WTC11 (cell line): ENCODE results near the gene TTC33. TPM values are rescaled to one million over a fixed set of nuclear protein-coding genes. Genes with fewer than 3 reads are reported as not detected.

Experiments used
- ATAC-seq: fragments of 200-7000 bp; cut with Tn5 transposase; 2 replicates; pipeline ENCODE4 v1.10.0; 2021; ENCODE audit warnings: mild to moderate bottlenecking, moderate library complexity
- CTCF ChIA-PET: fragments of 300-600 bp; sonication (Branson Sonifier 250); formaldehyde crosslinking; loops from one replicate; lab custom pipeline; 2021; ENCODE audit warnings: antibody characterized with exemption; lab: Charles Lee
- POLR2A ChIA-PET: fragments of 350-600 bp; sonication (Branson Sonifier 250); formaldehyde crosslinking; loops from one replicate; lab custom pipeline; 2021; ENCODE audit warnings: antibody characterized with exemption; lab: Charles Lee
- DNase-seq: peaks from one replicate; pipeline ENCODE4 v3.0.0; 2021; ENCODE audit warnings: low spot score
- H3K27ac Mint-ChIP-seq: 2 replicates; pipeline ENCODE4 v1.8.0; 2021; ENCODE audit warnings: mixed read lengths
- H3K27me3 Mint-ChIP-seq: 2 replicates; pipeline ENCODE4 v1.8.0; 2021; ENCODE audit warnings: low read depth, mild to moderate bottlenecking, moderate library complexity, mixed read lengths
- H3K36me3 Mint-ChIP-seq: 2 replicates; pipeline ENCODE4 v1.8.0; 2021; ENCODE audit warnings: mixed read lengths
- H3K4me1 Mint-ChIP-seq: 2 replicates; pipeline ENCODE4 v1.8.0; 2022; ENCODE audit warnings: mixed read lengths
- H3K4me3 Mint-ChIP-seq: 2 replicates; pipeline ENCODE4 v1.8.0; 2021; ENCODE audit warnings: mild to moderate bottlenecking, moderate library complexity, mixed read lengths
- H3K9me3 Mint-ChIP-seq: 2 replicates; pipeline ENCODE4 v1.8.0; 2021; ENCODE audit warnings: mixed read lengths
- CDX4 ChIP-seq: fragments of 250-450 bp; sonication (Bioruptor Pico); IDR thresholded peaks from 2 replicates; pipeline ENCODE4 v1.9.0; 2021; ENCODE audit warnings: moderate library complexity, mild to moderate bottlenecking, inconsistent platforms, borderline replicate concordance
- E2F1 ChIP-seq: sonication (generic); formaldehyde crosslinking; IDR thresholded peaks from 2 replicates; pipeline ENCODE4 v1.8.0; 2022; ENCODE audit warnings: mild to moderate bottlenecking, missing genetic modification reagents
- E2F5 ChIP-seq: sonication (generic); formaldehyde crosslinking; IDR thresholded peaks from 2 replicates; pipeline ENCODE4 v1.8.1; 2022; ENCODE audit warnings: mild to moderate bottlenecking, moderate library complexity, missing genetic modification reagents
- EMX1 ChIP-seq: fragments of 250-450 bp; sonication (Bioruptor Pico); IDR thresholded peaks from 2 replicates; pipeline ENCODE4 v1.8.0; 2021; ENCODE audit warnings: mild to moderate bottlenecking
- FOXJ3 ChIP-seq: sonication (generic); formaldehyde crosslinking; IDR thresholded peaks from 2 replicates; pipeline ENCODE4 v1.9.0; 2021; ENCODE audit warnings: missing genetic modification reagents, mild to moderate bottlenecking, borderline replicate concordance
- FOXK1 ChIP-seq: sonication (generic); formaldehyde crosslinking; IDR thresholded peaks from 2 replicates; pipeline ENCODE4 v1.8.0; 2022; ENCODE audit warnings: mild to moderate bottlenecking, moderate library complexity, missing genetic modification reagents
- HMGA2 ChIP-seq: fragments of 250-450 bp; sonication (Bioruptor Pico); IDR thresholded peaks from 2 replicates; pipeline ENCODE4 v1.4.0; 2021; ENCODE audit warnings: mild to moderate bottlenecking, moderate library complexity
- IRF2 ChIP-seq: sonication (generic); formaldehyde crosslinking; IDR thresholded peaks from 2 replicates; pipeline ENCODE4 v1.8.0; 2022; ENCODE audit warnings: low read depth, missing genetic modification reagents, borderline replicate concordance
- KAT7 ChIP-seq: sonication (generic); formaldehyde crosslinking; IDR thresholded peaks from 2 replicates; pipeline ENCODE4 v1.8.1; 2023; ENCODE audit warnings: missing genetic modification reagents, mild to moderate bottlenecking, borderline replicate concordance
- MYBL2 ChIP-seq: sonication (generic); formaldehyde crosslinking; IDR thresholded peaks from 2 replicates; pipeline ENCODE4 v1.8.1; 2023; ENCODE audit warnings: mild to moderate bottlenecking, moderate library complexity, missing genetic modification reagents
- NFYB ChIP-seq: sonication (generic); formaldehyde crosslinking; conservative IDR thresholded peaks from 2 replicates; pipeline ENCODE4 v1.8.0; 2022; ENCODE audit warnings: low read depth, missing genetic modification reagents
- NR1H2 ChIP-seq: sonication (generic); formaldehyde crosslinking; IDR thresholded peaks from 2 replicates; pipeline ENCODE4 v1.9.0; 2021; ENCODE audit warnings: mild to moderate bottlenecking, moderate library complexity, missing genetic modification reagents
- SMAD4 ChIP-seq: sonication (generic); formaldehyde crosslinking; IDR thresholded peaks from 2 replicates; pipeline ENCODE4 v1.8.0; 2022; ENCODE audit warnings: mild to moderate bottlenecking, missing genetic modification reagents
- SP1 ChIP-seq: sonication (generic); formaldehyde crosslinking; conservative IDR thresholded peaks from 2 replicates; pipeline ENCODE4 v1.8.1; 2022; ENCODE audit warnings: missing genetic modification reagents
- ZNF219 ChIP-seq: sonication (generic); formaldehyde crosslinking; IDR thresholded peaks from 2 replicates; pipeline ENCODE4 v1.8.0; 2023; ENCODE audit warnings: missing genetic modification reagents, mild to moderate bottlenecking, borderline replicate concordance
- ZNF317 ChIP-seq: sonication (generic); formaldehyde crosslinking; IDR thresholded peaks from 2 replicates; pipeline ENCODE4 v1.8.1; 2023; ENCODE audit warnings: low read depth, mild to moderate bottlenecking, moderate library complexity, missing genetic modification reagents, borderline replicate concordance
- ZNF396 ChIP-seq: fragments of 250-450 bp; sonication (Bioruptor Pico); IDR thresholded peaks from 2 replicates; pipeline ENCODE4 v1.8.0; 2021; ENCODE audit warnings: mild to moderate bottlenecking, moderate library complexity, borderline replicate concordance
- total RNA-seq: library from RNA; stranded (reverse); gene quantifications from 3 replicates; pipeline ENCODE4 v1.2.3, GENCODE V29; 2021
- TF ChIP-seq, protein P1 (sequence below): sonication (generic); formaldehyde crosslinking; IDR thresholded peaks from 2 replicates; pipeline ENCODE4 v1.8.1; 2023; ENCODE audit warnings: mild to moderate bottlenecking, missing genetic modification reagents
- TF ChIP-seq, protein P2 (sequence below): sonication (generic); formaldehyde crosslinking; IDR thresholded peaks from 2 replicates; pipeline ENCODE4 v1.8.0; 2022; ENCODE audit warnings: missing genetic modification reagents
- TF ChIP-seq, protein P3 (sequence below): sonication (generic); formaldehyde crosslinking; conservative IDR thresholded peaks from 2 replicates; pipeline ENCODE4 v1.8.1; 2022; ENCODE audit warnings: mild to moderate bottlenecking, missing genetic modification reagents

Gene TTC33
- total RNA-seq, 1 experiment from 2014 or later: 9.2 TPM

DNA sequence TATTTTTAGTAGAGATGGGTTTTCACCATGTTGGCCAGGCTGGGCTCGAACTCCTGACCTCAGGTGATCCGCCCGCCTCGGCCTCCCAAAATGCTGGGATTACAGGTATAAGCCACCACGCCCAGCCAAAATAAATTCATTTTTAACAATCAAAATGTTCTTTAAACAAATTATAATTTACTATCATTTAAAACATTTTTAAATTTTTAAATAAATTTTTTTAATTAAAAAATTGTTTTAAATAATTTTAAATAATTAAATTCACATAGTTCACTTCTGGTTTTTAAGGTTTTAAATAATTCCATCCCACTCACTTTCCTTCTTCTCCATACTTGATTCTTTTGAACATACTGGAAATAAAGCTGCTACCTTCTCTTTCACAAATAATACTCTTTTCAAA lies 15.0 kb upstream of the TTC33 start:
- no peak for DNase-seq
- ChIA-PET CTCF (no interaction called here), POLR2A (no interaction called here)
- Mint-ChIP-seq H3K9me3 (no peaks in the 10 kb centered on the region), H3K36me3 (peaks cover 43% of the 10 kb centered on the region), H3K4me1 (no peaks in the 10 kb centered on the region), H3K27me3 (no peaks in the 10 kb centered on the region), H3K4me3 (no peak overlapping the region), H3K27ac (no peak overlapping the region)
- TF ChIP-seq EMX1 (CRISPR knock-in tag): no peak
- TF ChIP-seq HMGA2 (CRISPR knock-in tag): peak; percentile 94
- TF ChIP-seq, all 79 proteins: peak for 1
- no peak for ATAC-seq

GRCh38 chr5:40762705-40763104 lies 6.9 kb upstream of the TTC33 start:
- Mint-ChIP-seq H3K4me1 (no peaks in the 10 kb centered on the region), H3K27me3 (no peaks in the 10 kb centered on the region), H3K9me3 (no peaks in the 10 kb centered on the region)
- ATAC-seq: no peak
- CTCF ChIA-PET: no interaction called here
- TF ChIP-seq E2F1 (CRISPR knock-in tag): no peak
- TF ChIP-seq SP1 (CRISPR knock-in tag): no peak
- no peak for TF ChIP-seq IRF2 (CRISPR knock-in tag)
- TF ChIP-seq, all 79 proteins: peak for 0
- POLR2A ChIA-PET: no interaction called here
- H3K4me3 Mint-ChIP-seq: no peak overlapping the region
- H3K36me3 Mint-ChIP-seq: peaks cover 49% of the 10 kb centered on the region
- H3K27ac Mint-ChIP-seq: no peak overlapping the region
- no peak for DNase-seq

DNA sequence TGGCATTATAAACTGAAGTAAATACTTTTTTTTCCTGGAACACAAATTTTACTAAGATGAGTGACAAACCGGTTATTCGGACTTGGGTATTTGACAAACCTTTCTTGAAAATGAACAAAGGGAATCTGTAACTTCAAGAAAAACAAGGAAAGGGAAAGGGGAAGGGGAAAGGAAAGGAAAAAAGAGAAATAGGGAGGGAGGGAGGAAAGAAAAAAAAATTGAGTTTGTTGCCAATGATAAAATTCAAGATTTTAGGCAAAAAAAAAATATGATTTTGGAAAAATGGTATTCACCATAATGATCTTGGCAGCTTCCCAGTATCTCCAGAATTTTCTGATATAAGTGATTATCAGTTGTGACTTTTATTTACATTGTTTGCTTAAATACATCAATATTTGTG lies 1.6 kb upstream of the TTC33 start:
- Mint-ChIP-seq H3K4me3 (no peak overlapping the region), H3K9me3 (no peaks in the 10 kb centered on the region), H3K36me3 (peaks cover 11% of the 10 kb centered on the region; the same call in 1 of the 2 replicates), H3K27me3 (no peaks in the 10 kb centered on the region), H3K27ac (no peak overlapping the region), H3K4me1 (no peaks in the 10 kb centered on the region)
- no peak for DNase-seq
- ChIA-PET POLR2A (no interaction called here), CTCF (no interaction called here)
- ATAC-seq: no peak
- TF ChIP-seq MYBL2 (CRISPR knock-in tag) (no peak), NFYB (no peak), ZNF317 (no peak), FOXK1 (no peak), NR1H2 (CRISPR knock-in tag) (no peak), ZNF396 (CRISPR knock-in tag) (no peak), E2F5 (CRISPR knock-in tag) (no peak), CDX4 (CRISPR knock-in tag) (no peak), SMAD4 (CRISPR knock-in tag) (no peak), E2F1 (CRISPR knock-in tag) (no peak), FOXJ3 (CRISPR knock-in tag) (no peak), KAT7 (CRISPR knock-in tag) (no peak), ZNF219 (CRISPR knock-in tag) (no peak)
- TF ChIP-seq, protein P1, sequence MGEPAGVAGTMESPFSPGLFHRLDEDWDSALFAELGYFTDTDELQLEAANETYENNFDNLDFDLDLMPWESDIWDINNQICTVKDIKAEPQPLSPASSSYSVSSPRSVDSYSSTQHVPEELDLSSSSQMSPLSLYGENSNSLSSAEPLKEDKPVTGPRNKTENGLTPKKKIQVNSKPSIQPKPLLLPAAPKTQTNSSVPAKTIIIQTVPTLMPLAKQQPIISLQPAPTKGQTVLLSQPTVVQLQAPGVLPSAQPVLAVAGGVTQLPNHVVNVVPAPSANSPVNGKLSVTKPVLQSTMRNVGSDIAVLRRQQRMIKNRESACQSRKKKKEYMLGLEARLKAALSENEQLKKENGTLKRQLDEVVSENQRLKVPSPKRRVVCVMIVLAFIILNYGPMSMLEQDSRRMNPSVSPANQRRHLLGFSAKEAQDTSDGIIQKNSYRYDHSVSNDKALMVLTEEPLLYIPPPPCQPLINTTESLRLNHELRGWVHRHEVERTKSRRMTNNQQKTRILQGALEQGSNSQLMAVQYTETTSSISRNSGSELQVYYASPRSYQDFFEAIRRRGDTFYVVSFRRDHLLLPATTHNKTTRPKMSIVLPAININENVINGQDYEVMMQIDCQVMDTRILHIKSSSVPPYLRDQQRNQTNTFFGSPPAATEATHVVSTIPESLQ (CRISPR knock-in tag): no peak
- TF ChIP-seq, protein P2, sequence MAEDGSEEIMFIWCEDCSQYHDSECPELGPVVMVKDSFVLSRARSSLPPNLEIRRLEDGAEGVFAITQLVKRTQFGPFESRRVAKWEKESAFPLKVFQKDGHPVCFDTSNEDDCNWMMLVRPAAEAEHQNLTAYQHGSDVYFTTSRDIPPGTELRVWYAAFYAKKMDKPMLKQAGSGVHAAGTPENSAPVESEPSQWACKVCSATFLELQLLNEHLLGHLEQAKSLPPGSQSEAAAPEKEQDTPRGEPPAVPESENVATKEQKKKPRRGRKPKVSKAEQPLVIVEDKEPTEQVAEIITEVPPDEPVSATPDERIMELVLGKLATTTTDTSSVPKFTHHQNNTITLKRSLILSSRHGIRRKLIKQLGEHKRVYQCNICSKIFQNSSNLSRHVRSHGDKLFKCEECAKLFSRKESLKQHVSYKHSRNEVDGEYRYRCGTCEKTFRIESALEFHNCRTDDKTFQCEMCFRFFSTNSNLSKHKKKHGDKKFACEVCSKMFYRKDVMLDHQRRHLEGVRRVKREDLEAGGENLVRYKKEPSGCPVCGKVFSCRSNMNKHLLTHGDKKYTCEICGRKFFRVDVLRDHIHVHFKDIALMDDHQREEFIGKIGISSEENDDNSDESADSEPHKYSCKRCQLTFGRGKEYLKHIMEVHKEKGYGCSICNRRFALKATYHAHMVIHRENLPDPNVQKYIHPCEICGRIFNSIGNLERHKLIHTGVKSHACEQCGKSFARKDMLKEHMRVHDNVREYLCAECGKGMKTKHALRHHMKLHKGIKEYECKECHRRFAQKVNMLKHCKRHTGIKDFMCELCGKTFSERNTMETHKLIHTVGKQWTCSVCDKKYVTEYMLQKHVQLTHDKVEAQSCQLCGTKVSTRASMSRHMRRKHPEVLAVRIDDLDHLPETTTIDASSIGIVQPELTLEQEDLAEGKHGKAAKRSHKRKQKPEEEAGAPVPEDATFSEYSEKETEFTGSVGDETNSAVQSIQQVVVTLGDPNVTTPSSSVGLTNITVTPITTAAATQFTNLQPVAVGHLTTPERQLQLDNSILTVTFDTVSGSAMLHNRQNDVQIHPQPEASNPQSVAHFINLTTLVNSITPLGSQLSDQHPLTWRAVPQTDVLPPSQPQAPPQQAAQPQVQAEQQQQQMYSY (CRISPR knock-in tag): no peak
- TF ChIP-seq, protein P3, sequence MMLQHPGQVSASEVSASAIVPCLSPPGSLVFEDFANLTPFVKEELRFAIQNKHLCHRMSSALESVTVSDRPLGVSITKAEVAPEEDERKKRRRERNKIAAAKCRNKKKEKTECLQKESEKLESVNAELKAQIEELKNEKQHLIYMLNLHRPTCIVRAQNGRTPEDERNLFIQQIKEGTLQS (CRISPR knock-in tag): no peak
